Karpas-422 (cell line): ENCODE data around the gene LIMCH1. TPM values are rescaled to one million over a fixed set of nuclear protein-coding genes. Genes with fewer than 3 reads are reported as not detected.
"Not testable (repeated sequence)": the region's sequence is repeated elsewhere in the genome, so short reads cannot be mapped to it uniquely, and the experiment has no call there.

Source experiments
- DNase-seq: peaks from one replicate; pipeline ENCODE4 v3.0.0-alpha.2; 2015
- H2AFZ ChIP-seq: fragments of 200-600 bp; sonication (generic); 2 replicates; pipeline ENCODE4 v1.6.1; 2014; ENCODE audit warnings: antibody characterized with exemption, low read length, mixed read lengths
- H3K27ac ChIP-seq: fragments of 200-600 bp; sonication (generic); 2 replicates; pipeline ENCODE4 v1.5.1; 2014; ENCODE audit warnings: mild to moderate bottlenecking, low read length, moderate library complexity
- H3K27me3 ChIP-seq: fragments of 200-600 bp; sonication (generic); 2 replicates; pipeline ENCODE4 v1.6.1; 2014; ENCODE audit warnings: low read length, mixed read lengths
- H3K36me3 ChIP-seq: fragments of 200-600 bp; sonication (generic); 2 replicates; pipeline ENCODE4 v1.6.1; 2014; ENCODE audit warnings: low read length, mixed read lengths; ENCODE audit not compliant: insufficient read depth
- H3K4me1 ChIP-seq: fragments of 200-600 bp; sonication (generic); 2 replicates; pipeline ENCODE4 v1.6.1; 2014; ENCODE audit warnings: mild to moderate bottlenecking, low read length, mixed read lengths
- H3K4me2 ChIP-seq: fragments of 200-600 bp; sonication (generic); 2 replicates; pipeline ENCODE4 v1.6.1; 2014; ENCODE audit warnings: low read length, low read depth, mild to moderate bottlenecking; ENCODE audit not compliant: poor library complexity, severe bottlenecking
- H3K4me3 ChIP-seq: fragments of 200-600 bp; sonication (generic); 2 replicates; pipeline ENCODE4 v1.5.1; 2014; ENCODE audit warnings: mild to moderate bottlenecking, antibody characterized with exemption, low read length, mixed read lengths
- H3K79me2 ChIP-seq: fragments of 200-600 bp; sonication (generic); 2 replicates; pipeline ENCODE4 v1.6.1; 2014; ENCODE audit warnings: mild to moderate bottlenecking, low read length, mixed read lengths
- H3K9ac ChIP-seq: fragments of 200-600 bp; sonication (generic); 2 replicates; pipeline ENCODE4 v1.6.0; 2014; ENCODE audit warnings: low read length
- H3K9me2 ChIP-seq: fragments of 200-600 bp; sonication (generic), shearing (Covaris generic); replicated peaks from 2 replicates; pipeline ENCODE4 v1.6.0; 2014; ENCODE audit warnings: mild to moderate bottlenecking, low read length, moderate library complexity; ENCODE audit not compliant: insufficient read depth
- H3K9me3 ChIP-seq: fragments of 300-700, 200-600 bp; sonication (generic); 2 replicates; pipeline ENCODE4 v1.6.1; 2014; ENCODE audit warnings: low read length, mixed read lengths
- H4K20me1 ChIP-seq: fragments of 200-600 bp; sonication (generic); 2 replicates; pipeline ENCODE4 v1.6.1; 2014; ENCODE audit warnings: mild to moderate bottlenecking, antibody characterized with exemption, low read length, low read depth; ENCODE audit not compliant: insufficient read depth
- total RNA-seq: library from RNA; depleted of rRNA; stranded (reverse); fragments of >200 nt; shearing (Covaris generic); gene quantifications from 2 replicates; pipeline ENCODE4 v1.2.3, GENCODE V29; 2014; ENCODE audit warnings: low replicate concordance; rRNA removed

Gene LIMCH1, protein sequence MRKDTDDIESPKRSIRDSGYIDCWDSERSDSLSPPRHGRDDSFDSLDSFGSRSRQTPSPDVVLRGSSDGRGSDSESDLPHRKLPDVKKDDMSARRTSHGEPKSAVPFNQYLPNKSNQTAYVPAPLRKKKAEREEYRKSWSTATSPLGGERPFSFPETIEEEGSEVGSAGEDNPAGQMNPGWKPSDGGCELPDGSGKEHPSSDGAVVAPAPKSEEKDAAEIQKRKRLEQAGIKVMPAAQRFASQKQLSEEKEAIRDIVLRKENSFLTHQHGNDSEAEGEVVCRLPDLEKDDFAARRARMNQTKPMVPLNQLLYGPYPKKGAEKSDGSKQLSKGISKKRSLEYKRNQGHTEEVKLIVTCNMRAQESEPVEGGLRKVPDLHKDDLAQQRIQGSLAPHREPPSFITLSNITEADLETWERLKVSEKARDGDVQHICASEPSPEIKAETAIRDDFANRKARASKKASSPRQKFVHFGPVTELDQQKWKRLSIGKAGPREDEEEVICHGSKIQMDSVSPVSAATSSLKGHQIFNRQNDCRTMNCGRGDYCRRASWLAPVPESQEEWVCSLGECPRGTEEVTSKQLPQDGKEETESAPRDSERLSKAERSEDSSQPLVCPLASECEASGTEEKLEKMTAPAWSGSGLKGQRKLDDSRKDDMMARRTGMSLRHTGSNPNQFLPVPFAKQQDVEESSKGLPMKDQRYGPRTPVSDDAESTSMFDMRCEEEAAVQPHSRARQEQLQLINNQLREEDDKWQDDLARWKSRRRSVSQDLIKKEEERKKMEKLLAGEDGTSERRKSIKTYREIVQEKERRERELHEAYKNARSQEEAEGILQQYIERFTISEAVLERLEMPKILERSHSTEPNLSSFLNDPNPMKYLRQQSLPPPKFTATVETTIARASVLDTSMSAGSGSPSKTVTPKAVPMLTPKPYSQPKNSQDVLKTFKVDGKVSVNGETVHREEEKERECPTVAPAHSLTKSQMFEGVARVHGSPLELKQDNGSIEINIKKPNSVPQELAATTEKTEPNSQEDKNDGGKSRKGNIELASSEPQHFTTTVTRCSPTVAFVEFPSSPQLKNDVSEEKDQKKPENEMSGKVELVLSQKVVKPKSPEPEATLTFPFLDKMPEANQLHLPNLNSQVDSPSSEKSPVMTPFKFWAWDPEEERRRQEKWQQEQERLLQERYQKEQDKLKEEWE (N-terminal part only)
- total RNA-seq, result not detected in 2 replicates

- DNase-seq, result no peak
- no peak within 1 kb of the TSS for H3K27ac ChIP-seq
- no peaks in the 10 kb centered on the region for H3K9me2 ChIP-seq
- H3K4me1 ChIP-seq, result no peaks in the 10 kb centered on the region
- no peaks in the 10 kb centered on the region for H3K36me3 ChIP-seq
- H4K20me1 ChIP-seq, result no peaks in the 10 kb centered on the region
- H3K4me2 ChIP-seq, result no peak within 1 kb of the TSS
- H3K4me3 ChIP-seq, result no peak within 1 kb of the TSS
- H2AFZ ChIP-seq, result no peak within 1 kb of the TSS
- no peak within 1 kb of the TSS for H3K9ac ChIP-seq
- H3K9me3 ChIP-seq, result no peaks in the 10 kb centered on the region
- H3K27me3 ChIP-seq, result no peaks in the 10 kb centered on the region
- H3K79me2 ChIP-seq, result no peaks in the 10 kb centered on the region
Observed at GRCh38 chr4:41538017-41538733, at the start of gene LIMCH1. LIMCH1 (plus strand) TSS chr4:41538157; CDS start chr4:41605996, 67,839 bp downstream.

GRCh38 chr4:41491081-41491576 lies 46.8 kb upstream of the LIMCH1 start:
- not testable (repeated sequence) for H3K27me3 ChIP-seq, H3K79me2 ChIP-seq, H3K4me1 ChIP-seq, H3K9me3 ChIP-seq, H2AFZ ChIP-seq, H3K4me3 ChIP-seq, H3K27ac ChIP-seq, H3K36me3 ChIP-seq, H3K9me2 ChIP-seq, H4K20me1 ChIP-seq, H3K9ac ChIP-seq, DNase-seq, H3K4me2 ChIP-seq

DNA sequence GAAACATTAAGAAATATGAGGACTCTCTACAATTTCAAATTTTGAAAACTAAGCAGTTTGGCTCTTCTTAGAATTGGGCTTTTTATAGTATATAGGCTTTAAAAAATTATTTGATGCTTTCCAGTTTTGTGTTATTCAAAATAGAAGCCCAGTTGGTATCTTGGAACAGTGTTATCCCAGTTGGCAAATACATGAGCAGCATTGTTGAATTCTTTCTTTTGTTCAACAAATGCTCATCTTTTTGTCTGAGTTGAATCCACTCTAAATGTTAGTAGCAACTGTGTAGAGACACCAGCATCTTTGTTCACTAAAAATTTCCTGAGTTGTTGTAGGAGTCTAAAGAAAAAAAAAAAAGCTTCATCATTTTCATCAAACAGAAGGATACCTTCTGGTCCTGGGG lies 41.0 kb upstream of the LIMCH1 start:
- no peaks in the 10 kb centered on the region for H3K9me2 ChIP-seq
- no peak overlapping the region for H3K9ac ChIP-seq
- H3K4me1 ChIP-seq, result no peaks in the 10 kb centered on the region
- no peaks in the 10 kb centered on the region for H3K79me2 ChIP-seq
- no peak for DNase-seq
- H2AFZ ChIP-seq, result no peak overlapping the region
- H4K20me1 ChIP-seq, result no peaks in the 10 kb centered on the region
- no peaks in the 10 kb centered on the region for H3K27me3 ChIP-seq
- H3K9me3 ChIP-seq, result no peaks in the 10 kb centered on the region
- H3K36me3 ChIP-seq, result no peaks in the 10 kb centered on the region
- H3K4me2 ChIP-seq, result no peak overlapping the region
- no peak overlapping the region for H3K27ac ChIP-seq
- no peak overlapping the region for H3K4me3 ChIP-seq

GRCh38 chr4:41498177-41498576 lies 39.8 kb upstream of the LIMCH1 start:
- no peak overlapping the region for H3K4me3 ChIP-seq
- no peaks in the 10 kb centered on the region for H3K79me2 ChIP-seq
- no peak for DNase-seq
- H3K4me1 ChIP-seq, result no peaks in the 10 kb centered on the region
- no peak overlapping the region for H2AFZ ChIP-seq
- H3K9me3 ChIP-seq, result no peaks in the 10 kb centered on the region
- H3K4me2 ChIP-seq, result no peak overlapping the region
- no peak overlapping the region for H3K9ac ChIP-seq
- H3K27me3 ChIP-seq, result no peaks in the 10 kb centered on the region
- H3K27ac ChIP-seq, result no peak overlapping the region
- H3K9me2 ChIP-seq, result no peaks in the 10 kb centered on the region
- no peaks in the 10 kb centered on the region for H3K36me3 ChIP-seq
- no peaks in the 10 kb centered on the region for H4K20me1 ChIP-seq

- Histone ChIP-seq H3K27me3 (no peaks in the 10 kb centered on the region), H3K4me1 (no peaks in the 10 kb centered on the region), H2AFZ (no peak overlapping the region), H3K9me2 (no peaks in the 10 kb centered on the region), H3K79me2 (no peaks in the 10 kb centered on the region), H3K9me3 (no peaks in the 10 kb centered on the region), H3K27ac (no peak overlapping the region), H3K36me3 (no peaks in the 10 kb centered on the region), H3K4me3 (no peak overlapping the region), H4K20me1 (no peaks in the 10 kb centered on the region), H3K4me2 (no peak overlapping the region), H3K9ac (no peak overlapping the region)
- DNase-seq, result no peak
Observed at GRCh38 chr4:41504167-41504818, 33.7 kb upstream of the LIMCH1 start.

- Histone ChIP-seq H4K20me1 (no peaks in the 10 kb centered on the region), H3K4me1 (no peaks in the 10 kb centered on the region), H3K9me2 (no peaks in the 10 kb centered on the region), H3K9ac (no peak overlapping the region), H3K9me3 (no peaks in the 10 kb centered on the region), H3K27me3 (no peaks in the 10 kb centered on the region), H3K4me2 (no peak overlapping the region), H3K4me3 (no peak overlapping the region), H3K79me2 (no peaks in the 10 kb centered on the region), H2AFZ (no peak overlapping the region), H3K36me3 (no peaks in the 10 kb centered on the region), H3K27ac (no peak overlapping the region)
- DNase-seq, result no peak
Observed at GRCh38 chr4:41505161-41505661, 32.7 kb upstream of the LIMCH1 start.

DNA sequence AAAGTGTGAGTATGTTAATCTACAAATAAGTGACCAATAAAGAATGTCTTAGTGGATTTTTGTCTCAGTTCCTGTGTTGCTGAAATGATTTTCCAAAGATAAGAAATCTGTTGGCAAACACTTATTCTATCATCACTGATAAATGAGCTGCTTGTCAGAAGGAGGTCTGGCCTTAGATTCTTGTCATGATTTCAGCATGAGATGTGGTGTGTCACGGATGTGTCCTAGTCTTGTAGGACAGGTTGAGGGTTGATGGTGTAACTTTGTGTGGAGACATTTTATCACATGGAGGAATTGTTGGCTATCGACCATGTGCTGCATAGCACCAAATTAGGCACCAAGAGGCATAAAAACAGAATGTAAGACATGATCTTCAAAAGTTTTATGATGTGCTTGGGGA lies 31.8 kb upstream of the LIMCH1 start:
- no peaks in the 10 kb centered on the region for H4K20me1 ChIP-seq
- H3K27ac ChIP-seq, result no peak overlapping the region
- H3K79me2 ChIP-seq, result no peaks in the 10 kb centered on the region
- no peak overlapping the region for H3K4me3 ChIP-seq
- H3K4me1 ChIP-seq, result no peaks in the 10 kb centered on the region
- H2AFZ ChIP-seq, result no peak overlapping the region
- H3K9ac ChIP-seq, result no peak overlapping the region
- no peak overlapping the region for H3K4me2 ChIP-seq
- no peaks in the 10 kb centered on the region for H3K9me2 ChIP-seq
- H3K27me3 ChIP-seq, result no peaks in the 10 kb centered on the region
- no peaks in the 10 kb centered on the region for H3K36me3 ChIP-seq
- no peak for DNase-seq
- no peaks in the 10 kb centered on the region for H3K9me3 ChIP-seq
